ENCODE measurements around the gene SORBS1. TPM values are rescaled to one million over a fixed set of nuclear protein-coding genes. Genes with fewer than 3 reads are reported as not detected.

Gene SORBS1
- polyA plus RNA-seq, 10 donors, result 49.7 to 107 (median 71.2) TPM

- no peak for DNase-seq
Measured at GRCh38 chr10:95414016-95414830, 146.9 kb downstream of the SORBS1 start.

GRCh38 chr10:95413588-95413987 lies 147.6 kb downstream of the SORBS1 start:
- no peak for DNase-seq

- DNase-seq, result no peak
Measured at GRCh38 chr10:95411635-95412034, 149.5 kb downstream of the SORBS1 start.

- DNase-seq, result no peak
Measured at GRCh38 chr10:95408983-95409873, 151.9 kb downstream of the SORBS1 start.

GRCh38 chr10:95408148-95408960 lies 152.8 kb downstream of the SORBS1 start:
- DNase-seq, result no peak

GRCh38 chr10:95407546-95407945 lies 153.6 kb downstream of the SORBS1 start:
- no peak for DNase-seq

- DNase-seq, result peak in 2 of 3 donors; percentile 23 to 60
Measured at GRCh38 chr10:95406651-95407280, 154.4 kb downstream of the SORBS1 start.

GRCh38 chr10:95405655-95406054 lies 155.5 kb downstream of the SORBS1 start:
- no peak for DNase-seq

- no peak for DNase-seq
Measured at GRCh38 chr10:95404864-95405263, 156.3 kb downstream of the SORBS1 start.

- no peak for DNase-seq
Measured at GRCh38 chr10:95404462-95404858, 156.7 kb downstream of the SORBS1 start.

GRCh38 chr10:95403700-95404461 lies 157.3 kb downstream of the SORBS1 start:
- DNase-seq, result no peak

GRCh38 chr10:95401704-95402469 lies 159.3 kb downstream of the SORBS1 start:
- DNase-seq, result no peak

- no peak for DNase-seq
Measured at GRCh38 chr10:95400787-95401186, 160.4 kb downstream of the SORBS1 start.

- DNase-seq, result no peak
Measured at GRCh38 chr10:95399183-95399582, 162.0 kb downstream of the SORBS1 start.

GRCh38 chr10:95397747-95398146 lies 163.4 kb downstream of the SORBS1 start:
- DNase-seq, result no peak

- DNase-seq, result no peak
Measured at GRCh38 chr10:95395947-95396449, 165.2 kb downstream of the SORBS1 start.

- DNase-seq, result no peak
Measured at GRCh38 chr10:95394161-95394880, 166.8 kb downstream of the SORBS1 start.

GRCh38 chr10:95392681-95393164 lies 168.4 kb downstream of the SORBS1 start:
- no peak for DNase-seq

GRCh38 chr10:95392217-95392584 lies 169.0 kb downstream of the SORBS1 start:
- no peak for DNase-seq

Data from muscle of back (tissue), 11 donors.